ENCODE results near the gene HMG20A.

DNA sequence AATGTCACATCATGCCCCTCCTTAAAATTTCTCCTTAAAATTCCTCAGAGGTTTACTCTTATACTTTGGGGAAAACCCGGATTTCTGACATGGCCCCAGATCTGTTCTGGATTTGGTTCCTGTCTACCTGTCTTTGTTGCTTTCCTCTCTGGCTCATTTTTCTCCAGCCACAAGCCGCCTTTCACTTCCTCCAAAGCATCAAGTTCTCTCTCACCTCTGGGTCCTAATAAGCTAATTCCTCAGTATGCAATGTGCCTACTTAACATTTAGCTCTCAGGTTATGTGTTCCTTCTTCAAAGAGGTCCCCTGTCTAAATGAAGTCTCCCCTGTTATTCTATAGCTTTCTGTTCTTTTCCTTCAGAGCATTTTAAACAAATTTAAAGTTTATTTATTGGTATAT is 16.1 kb downstream of the HMG20A start:
- TF ChIP-seq, protein P1, sequence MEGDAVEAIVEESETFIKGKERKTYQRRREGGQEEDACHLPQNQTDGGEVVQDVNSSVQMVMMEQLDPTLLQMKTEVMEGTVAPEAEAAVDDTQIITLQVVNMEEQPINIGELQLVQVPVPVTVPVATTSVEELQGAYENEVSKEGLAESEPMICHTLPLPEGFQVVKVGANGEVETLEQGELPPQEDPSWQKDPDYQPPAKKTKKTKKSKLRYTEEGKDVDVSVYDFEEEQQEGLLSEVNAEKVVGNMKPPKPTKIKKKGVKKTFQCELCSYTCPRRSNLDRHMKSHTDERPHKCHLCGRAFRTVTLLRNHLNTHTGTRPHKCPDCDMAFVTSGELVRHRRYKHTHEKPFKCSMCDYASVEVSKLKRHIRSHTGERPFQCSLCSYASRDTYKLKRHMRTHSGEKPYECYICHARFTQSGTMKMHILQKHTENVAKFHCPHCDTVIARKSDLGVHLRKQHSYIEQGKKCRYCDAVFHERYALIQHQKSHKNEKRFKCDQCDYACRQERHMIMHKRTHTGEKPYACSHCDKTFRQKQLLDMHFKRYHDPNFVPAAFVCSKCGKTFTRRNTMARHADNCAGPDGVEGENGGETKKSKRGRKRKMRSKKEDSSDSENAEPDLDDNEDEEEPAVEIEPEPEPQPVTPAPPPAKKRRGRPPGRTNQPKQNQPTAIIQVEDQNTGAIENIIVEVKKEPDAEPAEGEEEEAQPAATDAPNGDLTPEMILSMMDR (IDR thresholded peaks at IDR 0.05), result no peak
- TF ChIP-seq POLR2AphosphoS5 (IDR thresholded peaks at IDR 0.05), result no peak
- no peak for TF ChIP-seq EP300 (IDR thresholded peaks at IDR 0.05)
